Glutamatergic neuron (in vitro differentiated cells): Measurements from ENCODE around the gene AGAP1. TPM values are rescaled to one million over a fixed set of nuclear protein-coding genes. Genes with fewer than 3 reads are reported as not detected.

Experiments
- DNase-seq: peaks from one replicate; pipeline ENCODE4 v3.0.0; 2022
- H3K27ac Mint-ChIP-seq: one replicate; pipeline ENCODE4 v1.8.0; 2020; ENCODE audit warnings: mild to moderate bottlenecking, mixed read lengths, inconsistent platforms; ENCODE audit not compliant: unreplicated experiment
- H3K27me3 Mint-ChIP-seq: one replicate; pipeline ENCODE4 v1.8.0; 2020; ENCODE audit warnings: mild to moderate bottlenecking, moderate library complexity, mixed read lengths, inconsistent platforms; ENCODE audit not compliant: unreplicated experiment
- H3K36me3 Mint-ChIP-seq: one replicate; pipeline ENCODE4 v1.8.0; 2020; ENCODE audit warnings: mild to moderate bottlenecking, mixed read lengths, inconsistent platforms; ENCODE audit not compliant: unreplicated experiment
- H3K4me1 Mint-ChIP-seq: one replicate; pipeline ENCODE4 v1.8.0; 2020; ENCODE audit warnings: mild to moderate bottlenecking, low read depth, mixed read lengths, inconsistent platforms; ENCODE audit not compliant: unreplicated experiment
- H3K4me3 Mint-ChIP-seq: one replicate; pipeline ENCODE4 v1.8.0; 2020; ENCODE audit warnings: mild to moderate bottlenecking, mixed read lengths, inconsistent platforms; ENCODE audit not compliant: unreplicated experiment
- H3K9me3 Mint-ChIP-seq: one replicate; pipeline ENCODE4 v1.8.0; 2020; ENCODE audit warnings: mild to moderate bottlenecking, moderate library complexity, mixed read lengths, inconsistent platforms; ENCODE audit not compliant: unreplicated experiment
- CTCF ChIP-seq: fragments of 200-600 bp; sonication (generic); IDR thresholded peaks from one replicate; pipeline ENCODE4 v1.5.0; 2021; ENCODE audit not compliant: partially characterized antibody, unreplicated experiment
- total RNA-seq: library from RNA; stranded (reverse); fragmentation: NEBNext Ultra II Directional; extraction: Animal tissue kit (Norgen Biotek cat#: 25700); gene quantifications from one replicate; pipeline ENCODE4 v1.2.1, GENCODE V29; 2021; ENCODE audit not compliant: unreplicated experiment

The AGAP1 gene
- total RNA-seq, 1 donor from 2014 or later: 153 TPM

DNA sequence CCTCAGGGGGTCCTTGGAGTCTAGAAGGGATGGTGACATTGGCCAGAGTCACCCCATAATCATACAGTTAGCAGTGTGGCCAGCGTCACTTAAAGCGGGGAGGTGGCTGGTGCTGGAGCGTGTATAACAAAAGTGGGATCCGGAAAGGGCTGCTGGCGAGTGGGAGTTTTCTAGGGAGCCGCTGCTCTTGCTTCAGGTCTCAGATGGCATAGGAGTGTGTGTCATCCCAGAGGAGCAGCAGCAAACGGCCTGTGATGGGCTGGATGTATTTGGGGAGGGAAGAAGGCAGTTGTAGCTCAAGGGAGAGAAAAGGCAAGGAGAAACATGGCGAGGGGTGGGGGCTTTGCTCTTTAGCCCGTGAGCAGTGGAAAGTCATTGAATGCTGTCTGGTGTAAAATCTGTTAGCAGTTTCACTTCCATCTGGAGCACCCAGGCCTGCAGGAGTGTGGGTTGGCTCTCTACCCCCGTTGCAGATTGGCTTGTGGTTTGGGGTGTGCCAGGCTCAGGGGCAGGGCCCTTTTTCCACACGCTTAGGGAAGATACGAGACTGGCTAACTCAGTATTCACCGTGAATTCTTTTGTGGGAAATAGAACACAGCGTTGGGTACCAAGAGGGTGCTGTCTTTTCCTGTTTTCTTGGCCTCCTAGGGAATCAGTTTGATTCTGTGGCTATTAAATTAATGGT is 120.5 kb downstream of the AGAP1 start:
- TF ChIP-seq CTCF: no peak
- peaks cover 14% of the 10 kb centered on the region for H3K27me3 Mint-ChIP-seq
- H3K36me3 Mint-ChIP-seq: no peaks in the 10 kb centered on the region
- peaks cover 69% of the 10 kb centered on the region for H3K4me1 Mint-ChIP-seq
- peak; percentile 46 for DNase-seq
- peak overlapping the region; percentile 99 for H3K27ac Mint-ChIP-seq
- H3K9me3 Mint-ChIP-seq: peaks cover 34% of the 10 kb centered on the region
- H3K4me3 Mint-ChIP-seq: peak overlapping the region; percentile 85

- no peak for TF ChIP-seq CTCF
- Mint-ChIP-seq H3K9me3 (peaks cover 31% of the 10 kb centered on the region), H3K27me3 (peaks cover 13% of the 10 kb centered on the region), H3K4me3 (peak overlapping the region; percentile 85), H3K36me3 (no peaks in the 10 kb centered on the region), H3K4me1 (peaks cover 65% of the 10 kb centered on the region), H3K27ac (peak overlapping the region; percentile 99)
- DNase-seq: peak; percentile 45
Observed at GRCh38 chr2:235614900-235615712, 121.3 kb downstream of the AGAP1 start.

- TF ChIP-seq CTCF: no peak
- DNase-seq: no peak
- Mint-ChIP-seq H3K27me3 (peaks cover 12% of the 10 kb centered on the region), H3K4me3 (peak overlapping the region; percentile 25), H3K27ac (no peak overlapping the region), H3K9me3 (peaks cover 23% of the 10 kb centered on the region), H3K36me3 (no peaks in the 10 kb centered on the region), H3K4me1 (peaks cover 59% of the 10 kb centered on the region)
Observed at GRCh38 chr2:235616885-235617284, 123.0 kb downstream of the AGAP1 start.

DNA sequence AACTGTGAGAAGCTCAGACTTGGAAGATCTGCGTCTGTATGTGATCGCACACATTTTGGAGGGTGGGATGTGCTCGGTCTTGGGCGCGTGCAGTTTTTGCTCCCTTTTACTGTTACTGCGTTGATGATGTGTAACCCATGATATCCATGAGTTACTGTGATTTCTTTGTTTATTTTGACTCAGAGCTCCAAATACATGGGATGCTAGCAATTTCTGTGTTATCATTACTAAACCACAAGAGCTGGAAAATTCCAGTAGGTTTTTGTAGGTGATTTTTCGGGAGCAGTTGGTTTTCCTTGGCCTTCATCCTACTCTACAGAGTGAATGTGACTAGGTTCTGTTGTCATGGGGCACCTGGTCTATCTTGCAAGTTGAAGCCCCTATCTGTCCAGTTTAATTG is 124.2 kb downstream of the AGAP1 start:
- Mint-ChIP-seq H3K27ac (no peak overlapping the region), H3K9me3 (peaks cover 21% of the 10 kb centered on the region), H3K4me3 (no peak overlapping the region), H3K36me3 (no peaks in the 10 kb centered on the region), H3K4me1 (peaks cover 57% of the 10 kb centered on the region), H3K27me3 (peaks cover 12% of the 10 kb centered on the region)
- DNase-seq: no peak
- TF ChIP-seq CTCF: no peak

DNA sequence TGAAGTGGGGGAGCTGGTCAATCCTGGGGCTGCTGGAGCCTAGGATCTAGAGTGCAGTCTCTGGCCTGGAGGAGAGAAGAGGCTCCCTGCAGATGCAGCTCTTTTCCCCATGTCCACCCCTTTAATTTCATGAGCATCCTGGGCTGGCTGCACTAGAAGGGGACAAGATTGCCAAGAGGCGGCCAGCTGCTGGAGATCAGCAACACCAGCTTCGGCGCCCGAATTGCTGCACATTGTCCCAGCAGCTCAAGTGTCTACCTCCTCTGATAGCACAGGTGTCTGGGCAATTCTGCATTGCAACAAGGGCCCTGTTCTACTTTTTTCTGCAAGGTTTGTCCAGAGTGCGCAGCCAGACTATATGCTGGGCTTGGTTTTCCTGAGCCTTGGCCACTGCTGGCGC is 125.7 kb downstream of the AGAP1 start:
- Mint-ChIP-seq H3K27me3 (peaks cover 4% of the 10 kb centered on the region), H3K9me3 (peaks cover 17% of the 10 kb centered on the region), H3K4me1 (peaks cover 44% of the 10 kb centered on the region), H3K27ac (no peak overlapping the region), H3K36me3 (no peaks in the 10 kb centered on the region), H3K4me3 (no peak overlapping the region)
- DNase-seq: no peak
- no peak for TF ChIP-seq CTCF
